GM18498 (cell line): ENCODE data around the gene CACNB2.
"Not testable (repeated sequence)": the region's sequence is repeated elsewhere in the genome, so short reads cannot be mapped to it uniquely, and the experiment has no call there.

Experiments used
- ATAC-seq: cut with Tn5 transposase; IDR thresholded peaks from one replicate; pipeline ENCODE4 v1.9.1; 2021; ENCODE audit warnings: mild to moderate bottlenecking, moderate library complexity; ENCODE audit not compliant: unreplicated experiment

The CACNB2 gene

GRCh38 chr10:18554479-18554878, 414.3 kb downstream of the CACNB2 start:
- ATAC-seq, result no peak

GRCh38 chr10:18556522-18557147, 416.4 kb downstream of the CACNB2 start:
- ATAC-seq, result no peak

GRCh38 chr10:18557960-18558359, 417.7 kb downstream of the CACNB2 start:
- no peak for ATAC-seq

DNA sequence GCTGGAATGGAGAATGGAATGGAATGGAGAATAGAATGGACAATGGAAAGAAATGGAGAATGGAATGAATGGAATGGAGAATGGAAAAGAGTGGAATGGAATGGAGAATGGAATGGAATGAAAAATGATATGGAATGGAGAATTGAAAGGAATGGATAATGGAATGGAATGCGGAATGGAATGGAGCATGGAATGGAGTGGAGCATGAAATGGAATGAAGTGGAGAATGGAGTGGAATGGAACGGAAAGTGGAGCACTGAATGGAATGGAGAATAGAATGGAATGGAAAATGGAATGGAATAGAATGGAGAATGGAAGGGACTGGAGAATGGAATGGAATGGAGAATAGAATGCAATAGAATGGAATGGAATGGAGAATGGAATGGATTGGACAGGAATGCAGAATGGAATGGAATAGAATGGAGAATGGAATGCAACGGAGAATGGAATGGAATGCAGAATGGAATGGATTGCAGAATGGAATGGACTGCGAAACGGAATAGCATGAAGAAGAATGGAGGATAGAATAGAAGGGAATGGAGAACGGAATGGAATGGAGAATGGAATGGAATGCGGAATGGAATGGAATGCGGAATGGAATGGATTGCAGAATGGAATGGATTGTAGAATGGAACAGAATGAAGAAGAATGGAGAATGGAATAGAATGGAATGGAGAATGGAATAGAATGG, 421.8 kb downstream of the CACNB2 start:
- no peak for ATAC-seq

DNA sequence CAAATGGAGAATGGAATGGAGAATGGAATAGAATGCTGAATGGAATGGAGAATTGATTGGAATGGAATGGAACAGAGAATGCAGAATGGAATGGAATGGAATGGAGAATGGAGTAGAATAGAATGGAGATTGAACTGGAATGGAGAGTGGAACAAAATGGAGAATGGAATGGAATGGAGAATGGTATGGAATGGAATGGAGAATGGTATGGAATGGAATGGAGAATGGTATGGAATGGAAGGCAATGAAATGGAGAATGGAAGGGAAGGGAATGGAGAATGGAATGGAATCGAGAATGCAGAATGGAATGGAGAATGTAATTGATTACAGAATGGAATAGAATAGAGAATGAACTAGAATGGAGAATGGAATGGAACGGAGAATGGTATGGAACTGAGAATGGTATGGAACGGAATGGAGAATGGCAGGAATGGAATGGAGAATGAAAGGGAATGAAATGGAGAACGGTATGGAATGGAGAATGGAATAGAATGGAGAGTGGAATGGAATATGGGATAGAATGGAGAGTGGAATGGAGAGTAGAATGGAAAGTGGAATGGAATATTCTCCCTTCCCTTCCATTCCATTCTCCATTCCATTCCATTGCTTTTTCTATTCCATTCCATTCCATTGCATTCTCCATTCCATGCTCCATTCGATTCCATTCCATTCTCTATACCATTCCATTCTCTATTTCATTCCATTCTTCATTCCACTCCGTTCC, 422.9 kb downstream of the CACNB2 start:
- ATAC-seq, result no peak

- no peak for ATAC-seq
These were observed 424.8 kb downstream of the CACNB2 start for GRCh38 chr10:18565006-18565405.

DNA sequence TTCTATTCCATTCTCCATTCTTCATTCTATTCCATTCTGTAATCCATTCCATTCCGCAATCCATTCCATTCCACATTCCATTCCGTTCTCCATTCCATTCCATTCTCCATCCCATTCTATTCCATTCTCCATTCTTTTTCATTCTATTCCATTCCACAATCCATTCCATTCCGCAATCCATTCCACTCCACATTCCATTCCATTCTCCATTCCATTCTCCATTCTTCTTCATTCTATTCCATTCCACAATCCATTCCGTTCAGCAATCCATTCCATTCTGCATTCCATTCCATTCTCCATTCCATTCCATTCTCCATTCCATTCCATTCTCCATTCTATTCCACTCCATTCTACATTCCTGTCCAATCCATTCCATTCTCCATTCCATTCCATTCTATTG, 426.0 kb downstream of the CACNB2 start:
- no peak for ATAC-seq

- no peak for ATAC-seq
These were observed 427.2 kb downstream of the CACNB2 start for GRCh38 chr10:18567343-18567856.

DNA sequence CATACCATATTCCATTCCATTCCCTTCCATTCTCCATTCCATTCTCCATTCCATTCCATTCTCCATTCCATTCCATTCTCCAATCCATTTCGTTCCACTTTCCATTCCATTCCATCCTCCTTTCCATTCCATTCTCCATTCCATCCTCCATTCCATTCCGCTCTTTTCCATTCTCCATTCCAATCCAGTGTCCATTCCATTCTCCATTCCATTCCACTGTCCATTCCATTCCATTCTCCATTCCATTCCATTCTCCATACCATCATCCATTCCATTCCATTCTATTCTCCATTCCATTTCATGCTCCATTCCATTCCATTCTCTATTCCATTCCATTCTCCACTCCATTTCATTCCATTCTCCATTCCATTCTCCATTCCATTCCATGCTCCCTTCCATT, 430.2 kb downstream of the CACNB2 start:
- not testable (repeated sequence) for ATAC-seq

DNA sequence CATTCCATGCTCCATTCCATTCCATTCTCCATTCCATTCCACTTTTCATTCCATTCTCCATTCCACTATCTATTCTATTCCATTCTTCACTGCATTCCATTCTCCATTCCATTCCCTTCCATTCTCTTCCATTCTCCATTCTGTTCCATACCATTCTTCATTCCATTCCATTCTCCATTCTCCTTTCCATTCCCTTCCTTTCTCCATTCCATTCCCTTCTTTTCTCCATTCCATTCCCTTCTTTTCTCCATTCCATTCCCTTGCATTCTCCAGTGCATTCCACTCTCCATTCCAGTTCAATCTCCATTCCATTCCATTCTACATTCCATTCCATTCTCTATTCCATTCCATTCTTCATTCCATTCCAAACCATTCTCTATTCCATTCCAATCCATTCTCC, 430.9 kb downstream of the CACNB2 start:
- ATAC-seq, result no peak

DNA sequence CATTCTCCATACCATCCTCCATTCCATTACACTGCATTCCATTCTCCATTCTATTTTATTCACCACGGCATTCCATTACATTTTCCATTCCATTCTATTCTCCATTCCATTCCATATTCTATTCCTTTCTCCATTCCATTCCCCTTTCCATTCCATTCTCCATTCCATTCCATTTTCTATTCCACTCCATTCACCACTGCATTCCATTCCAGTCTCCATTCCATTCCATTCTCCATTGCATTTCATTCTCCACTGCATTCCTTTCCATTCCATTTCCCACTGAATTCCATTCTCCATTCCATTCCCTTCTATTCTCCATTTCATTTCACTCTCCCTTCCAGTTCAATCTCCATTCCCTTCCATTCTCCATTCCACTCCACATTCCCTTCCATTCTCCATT, 431.6 kb downstream of the CACNB2 start:
- no peak for ATAC-seq

DNA sequence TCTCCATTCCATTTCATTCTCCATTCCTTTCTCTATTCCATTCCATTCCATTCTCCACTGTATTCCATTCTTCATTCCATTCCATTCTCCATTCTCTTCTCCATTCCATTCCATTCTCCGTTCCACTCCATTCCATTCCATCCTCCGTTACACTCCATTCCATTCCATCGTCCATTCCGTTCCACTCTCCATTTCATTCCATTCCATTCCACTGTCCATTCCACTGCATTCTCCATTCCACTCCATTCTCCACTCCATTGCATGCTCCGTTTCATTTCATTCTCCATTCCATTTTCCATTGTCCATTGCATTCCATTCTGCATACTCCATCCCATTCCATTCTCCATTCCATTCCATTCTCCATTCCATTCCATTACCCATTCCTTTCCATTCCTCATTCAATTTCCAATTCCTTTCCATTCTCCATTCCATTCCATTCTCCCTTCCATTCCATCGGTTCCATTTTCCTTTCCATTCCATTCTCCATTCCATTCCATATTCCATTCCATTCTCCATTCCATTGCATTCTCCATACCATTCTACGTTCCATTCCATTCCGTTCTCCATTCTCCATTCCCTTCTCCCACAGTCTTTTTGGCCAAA, 432.8 kb downstream of the CACNB2 start:
- no peak for ATAC-seq

DNA sequence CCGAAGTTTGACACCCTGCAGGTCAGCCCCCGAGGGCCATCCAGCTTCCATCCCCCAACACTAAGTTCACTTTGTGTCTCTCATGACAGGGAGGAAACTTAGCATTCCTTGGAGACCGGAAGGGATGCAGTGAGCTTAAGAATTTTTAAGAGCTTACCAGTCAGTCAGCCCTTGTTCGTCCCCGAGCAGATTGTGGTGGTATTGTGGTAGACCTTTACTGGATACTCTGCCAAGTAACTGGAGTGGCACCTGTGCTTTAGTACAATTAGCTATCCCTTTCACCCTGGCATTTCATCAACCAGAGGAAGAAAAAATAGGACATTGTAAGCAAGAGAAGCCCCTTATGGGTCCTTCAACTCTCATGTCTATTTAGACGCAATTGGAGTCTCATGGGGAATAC, 436.4 kb downstream of the CACNB2 start:
- no peak for ATAC-seq

GRCh38 chr10:18577823-18578685, 437.8 kb downstream of the CACNB2 start:
- ATAC-seq, result no peak

DNA sequence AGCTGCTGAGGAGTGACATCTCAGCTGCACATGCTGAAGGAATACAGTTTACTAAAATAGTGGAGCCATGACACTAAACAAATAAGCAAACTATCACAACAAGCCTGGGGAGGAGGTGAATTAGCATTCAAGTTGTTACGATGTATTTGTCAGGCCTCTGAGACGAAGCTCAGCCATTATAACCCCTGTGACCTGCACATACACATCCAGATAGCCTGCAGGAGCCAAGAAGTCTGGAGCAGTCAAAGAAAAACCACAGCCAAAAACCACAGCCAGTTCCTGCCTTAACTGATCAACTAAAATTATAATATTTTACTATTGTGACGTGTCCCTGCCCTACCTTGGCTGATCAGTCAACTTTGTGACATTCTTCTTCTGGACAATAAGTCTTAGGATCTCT, 442.6 kb downstream of the CACNB2 start:
- ATAC-seq, result no peak

DNA sequence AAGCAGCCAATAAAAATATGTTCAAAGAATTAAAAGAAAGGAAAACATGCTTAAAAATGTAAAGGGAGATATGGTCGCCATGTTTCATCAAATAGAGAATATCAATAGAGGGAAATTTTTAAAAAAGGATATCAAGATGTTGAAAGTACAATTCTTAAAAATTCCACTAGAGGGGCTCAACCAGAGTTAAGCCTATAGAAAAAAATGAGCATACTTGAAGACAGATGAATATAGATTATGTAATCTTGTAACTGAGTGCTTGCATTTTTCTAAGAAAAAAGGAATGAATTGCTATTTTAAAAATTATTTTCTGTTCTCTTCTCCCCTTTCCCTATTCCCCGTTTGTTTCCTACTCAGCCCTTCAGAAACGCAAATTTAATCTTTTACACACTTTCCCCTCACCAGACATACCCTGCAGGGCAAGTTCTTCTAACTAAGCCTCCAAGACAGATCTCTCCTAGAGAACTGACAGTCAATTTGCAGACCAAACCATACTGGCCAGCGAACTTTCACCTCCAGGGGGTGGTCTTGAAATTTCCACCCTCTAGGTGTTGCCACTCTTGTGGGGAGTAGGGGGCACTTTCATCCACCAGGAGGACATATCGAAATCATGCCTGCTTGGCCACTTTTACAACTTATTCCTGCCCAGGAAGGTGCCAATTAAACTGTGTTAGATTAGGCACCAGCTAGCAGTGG, 443.5 kb downstream of the CACNB2 start:
- no peak for ATAC-seq

- ATAC-seq, result not testable (repeated sequence)
These were observed 446.4 kb downstream of the CACNB2 start for GRCh38 chr10:18586637-18587036.

DNA sequence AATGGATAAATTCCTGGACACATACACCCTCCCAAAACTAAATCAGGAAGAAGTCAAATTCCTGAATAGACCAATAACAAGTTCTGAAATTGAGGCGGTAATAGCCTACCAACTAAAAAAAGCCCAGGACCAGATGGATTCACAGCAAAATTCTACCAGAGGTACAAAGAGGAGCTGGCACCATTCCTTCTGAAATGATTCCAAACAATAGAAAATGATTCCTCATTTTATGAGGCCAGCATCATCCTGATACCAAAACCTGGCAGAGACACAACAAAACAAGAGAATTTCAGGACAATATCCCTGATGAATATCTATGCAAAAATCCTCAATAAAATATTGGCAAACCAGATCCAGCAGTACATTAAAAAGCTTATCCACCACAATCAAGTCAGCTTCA, 450.9 kb downstream of the CACNB2 start:
- ATAC-seq, result not testable (repeated sequence)
